LHCN-M2 (cell line): ENCODE measurements around the gene PIK3CD. TPM values are rescaled to one million over a fixed set of nuclear protein-coding genes. Genes with fewer than 3 reads are reported as not detected.
"Not testable (repeated sequence)": the region's sequence is repeated elsewhere in the genome, so short reads cannot be mapped to it uniquely, and the experiment has no call there.

Source experiments
- DNase-seq: peaks from one replicate; pipeline ENCODE4 v3.0.0-alpha.2; 2012; ENCODE audit warnings: low read depth
- total RNA-seq: library from RNA; depleted of rRNA; stranded (reverse); fragments of >200 nt; gene quantifications from 2 replicates; pipeline ENCODE4 v1.2.3, GENCODE V29; 2014

The PIK3CD gene
- total RNA-seq, 1 experiment from 2014 or later = 18.8 TPM

- peak; percentile 51 for DNase-seq
Measured at GRCh38 chr1:9732123-9732971, 80.8 kb downstream of the PIK3CD start.

- DNase-seq = no peak
Measured at GRCh38 chr1:9733160-9733789, 81.7 kb downstream of the PIK3CD start.

GRCh38 chr1:9735800-9736199 is 84.3 kb downstream of the PIK3CD start:
- no peak for DNase-seq

GRCh38 chr1:9736241-9736640 is 84.7 kb downstream of the PIK3CD start:
- DNase-seq = no peak

- DNase-seq = no peak
Measured at GRCh38 chr1:9737057-9737456, 85.5 kb downstream of the PIK3CD start.

- DNase-seq = no peak
Measured at GRCh38 chr1:9737671-9738070, 86.1 kb downstream of the PIK3CD start.

DNA sequence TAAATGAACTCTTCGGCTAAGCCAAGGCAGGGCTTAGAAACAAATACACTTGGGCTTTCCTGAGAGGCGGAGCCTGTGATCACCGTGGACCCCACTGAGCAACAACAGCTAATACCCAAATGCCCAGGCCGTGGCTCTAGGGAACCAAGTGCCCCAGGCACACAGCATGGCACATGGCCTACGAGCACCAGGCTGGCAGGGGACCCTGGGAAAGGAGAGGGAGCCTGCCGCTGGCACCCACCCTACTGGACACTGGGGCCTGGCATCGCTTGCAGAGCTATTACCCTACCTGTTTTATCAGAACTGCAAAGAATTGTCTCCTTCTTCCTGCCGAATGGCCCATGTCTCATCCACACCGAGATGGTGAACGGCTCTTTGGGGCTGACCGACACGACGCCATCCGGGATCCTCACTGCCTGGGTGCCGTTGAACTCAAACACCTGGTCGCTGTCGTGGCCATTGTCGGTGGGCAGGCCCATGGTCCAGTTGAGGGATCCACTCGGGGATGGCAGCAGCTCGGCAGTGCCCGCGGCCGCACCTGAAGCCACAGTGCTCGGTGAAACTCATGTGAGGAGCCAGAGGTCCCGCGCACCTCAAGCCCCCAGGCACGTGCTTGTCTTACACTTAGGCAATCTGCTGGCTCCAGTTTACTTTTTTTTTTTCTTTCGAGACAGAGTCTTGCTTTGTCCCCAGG is 92.7 kb downstream of the PIK3CD start:
- DNase-seq = no peak

DNA sequence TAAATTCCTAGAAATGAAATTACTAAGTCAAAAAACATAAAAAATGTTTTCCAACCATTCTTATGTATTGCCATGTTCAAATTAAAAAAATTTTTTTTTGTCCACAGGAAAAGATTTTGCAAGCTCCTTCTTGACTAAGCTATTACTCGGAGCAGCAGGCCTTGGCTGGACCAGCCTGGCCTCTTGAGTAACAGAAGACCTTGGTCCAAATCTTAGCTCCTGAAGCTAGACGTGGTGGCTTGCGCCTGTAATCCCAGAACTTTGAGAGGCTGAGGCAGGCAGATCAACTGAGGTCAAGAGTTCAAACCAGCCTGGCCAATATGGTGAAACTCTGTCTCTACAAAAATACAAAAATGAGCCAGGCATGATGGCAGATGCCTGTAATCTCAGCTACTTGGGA is 94.7 kb downstream of the PIK3CD start:
- DNase-seq = no peak

GRCh38 chr1:9746651-9747050 is 95.1 kb downstream of the PIK3CD start:
- no peak for DNase-seq

- not testable (repeated sequence) for DNase-seq
Measured at GRCh38 chr1:9748391-9748790, 96.9 kb downstream of the PIK3CD start.

- no peak for DNase-seq
Measured at GRCh38 chr1:9749361-9749760, 97.8 kb downstream of the PIK3CD start.

GRCh38 chr1:9751971-9752370 is 100.4 kb downstream of the PIK3CD start:
- DNase-seq = no peak

- DNase-seq = peak; percentile 53
Measured at GRCh38 chr1:9753121-9753531, 101.6 kb downstream of the PIK3CD start.

- no peak for DNase-seq
Measured at GRCh38 chr1:9755441-9755995, 104.0 kb downstream of the PIK3CD start.

GRCh38 chr1:9758559-9759121 is 107.1 kb downstream of the PIK3CD start:
- no peak for DNase-seq

DNA sequence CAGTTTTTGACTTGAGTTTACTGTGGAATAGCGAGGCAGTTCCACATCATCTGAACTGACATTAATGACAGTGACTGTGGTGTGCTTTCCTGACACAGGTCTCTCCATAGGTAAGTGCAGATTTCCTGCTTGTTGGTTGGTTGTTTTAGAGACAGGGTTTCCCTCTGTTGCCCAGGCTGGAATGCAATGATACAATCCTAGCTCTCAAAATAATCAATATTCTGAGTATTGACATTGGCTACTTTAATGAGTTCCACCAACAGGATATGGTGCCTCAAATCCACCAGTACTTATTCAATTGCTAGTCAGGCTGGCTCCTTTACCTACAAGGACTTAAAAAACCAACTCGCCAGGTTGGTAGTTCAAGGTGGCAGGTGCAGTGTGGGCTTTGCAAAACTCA is 108.4 kb downstream of the PIK3CD start:
- DNase-seq = no peak

DNA sequence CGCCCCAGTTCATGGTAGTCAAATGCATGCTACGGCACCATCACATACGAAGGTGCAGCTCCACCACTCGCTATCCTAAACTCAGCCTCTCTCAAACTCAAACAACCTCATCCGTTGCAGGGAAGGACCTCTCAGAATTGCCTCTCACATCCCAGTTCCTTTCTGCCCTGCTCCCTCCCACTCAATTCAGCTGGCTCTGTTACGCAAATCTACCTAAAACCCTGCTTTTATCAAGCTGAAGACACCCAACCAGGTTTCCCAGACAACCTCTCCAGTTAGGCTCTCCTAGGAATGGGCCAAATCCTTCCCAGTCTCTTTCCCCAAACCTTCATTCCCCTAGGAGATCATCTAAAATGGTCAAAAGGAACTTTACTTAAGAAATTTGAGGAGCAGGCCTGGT is 109.3 kb downstream of the PIK3CD start:
- no peak for DNase-seq

- DNase-seq = no peak
Measured at GRCh38 chr1:9761855-9762254, 110.3 kb downstream of the PIK3CD start.

DNA sequence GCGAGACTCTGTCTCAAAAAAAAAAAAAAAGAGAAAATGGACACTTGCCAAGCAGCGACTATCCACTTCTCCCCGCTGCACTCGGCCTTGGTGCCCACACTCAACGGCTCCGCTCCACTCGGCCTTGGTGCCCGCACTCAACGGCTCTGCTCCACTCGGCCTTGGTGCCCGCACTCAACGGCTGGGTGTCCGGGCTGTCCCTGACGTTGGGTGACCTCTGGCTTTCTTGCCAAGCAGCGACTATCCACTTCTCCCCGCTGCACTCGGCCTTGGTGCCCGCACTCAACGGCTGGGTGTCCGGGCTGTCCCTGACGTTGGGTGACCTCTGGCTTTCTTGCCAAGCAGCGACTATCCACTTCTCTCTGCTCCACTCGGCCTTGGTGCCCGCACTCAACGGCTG is 110.9 kb downstream of the PIK3CD start:
- not testable (repeated sequence) for DNase-seq

DNA sequence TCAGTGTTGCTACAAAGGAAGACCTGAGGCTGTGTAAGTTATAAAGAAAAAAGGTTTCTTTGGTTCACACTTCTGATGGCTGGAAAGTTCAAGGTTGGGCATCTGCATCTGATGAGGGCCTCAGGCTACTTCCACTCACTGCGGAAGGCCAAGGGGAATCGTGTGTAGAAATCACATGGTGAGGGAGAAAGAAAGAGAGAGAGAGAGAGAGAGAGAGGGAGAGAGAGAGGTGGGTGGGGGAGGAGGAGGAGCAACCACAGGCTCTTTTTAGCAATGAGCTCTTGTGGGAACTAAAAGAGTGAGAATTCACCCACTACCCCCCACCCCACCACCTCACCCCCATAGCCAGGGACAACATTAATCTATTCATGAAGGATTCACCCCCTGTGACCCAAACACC is 112.4 kb downstream of the PIK3CD start:
- no peak for DNase-seq

DNA sequence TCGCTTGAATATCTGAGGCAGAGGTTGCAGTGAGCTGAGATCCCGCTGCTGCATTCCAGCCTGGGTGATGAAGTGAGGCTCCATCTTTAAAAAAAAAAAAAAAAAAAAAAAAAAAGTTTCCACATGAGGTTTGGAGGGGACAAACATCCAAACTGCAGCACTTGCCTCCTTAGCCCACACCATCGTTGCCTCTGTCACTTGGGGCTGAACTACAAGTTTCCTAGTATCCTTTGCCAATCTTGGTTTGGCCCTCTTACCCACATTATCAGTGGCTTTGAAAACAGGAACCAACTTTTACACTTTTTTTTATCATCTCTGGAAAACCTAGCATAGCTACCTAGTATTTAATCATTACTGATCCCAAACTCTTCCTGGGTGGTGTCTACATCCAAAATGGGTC is 113.0 kb downstream of the PIK3CD start:
- DNase-seq = no peak
